ENCODE results near the gene RFT1.

DNA sequence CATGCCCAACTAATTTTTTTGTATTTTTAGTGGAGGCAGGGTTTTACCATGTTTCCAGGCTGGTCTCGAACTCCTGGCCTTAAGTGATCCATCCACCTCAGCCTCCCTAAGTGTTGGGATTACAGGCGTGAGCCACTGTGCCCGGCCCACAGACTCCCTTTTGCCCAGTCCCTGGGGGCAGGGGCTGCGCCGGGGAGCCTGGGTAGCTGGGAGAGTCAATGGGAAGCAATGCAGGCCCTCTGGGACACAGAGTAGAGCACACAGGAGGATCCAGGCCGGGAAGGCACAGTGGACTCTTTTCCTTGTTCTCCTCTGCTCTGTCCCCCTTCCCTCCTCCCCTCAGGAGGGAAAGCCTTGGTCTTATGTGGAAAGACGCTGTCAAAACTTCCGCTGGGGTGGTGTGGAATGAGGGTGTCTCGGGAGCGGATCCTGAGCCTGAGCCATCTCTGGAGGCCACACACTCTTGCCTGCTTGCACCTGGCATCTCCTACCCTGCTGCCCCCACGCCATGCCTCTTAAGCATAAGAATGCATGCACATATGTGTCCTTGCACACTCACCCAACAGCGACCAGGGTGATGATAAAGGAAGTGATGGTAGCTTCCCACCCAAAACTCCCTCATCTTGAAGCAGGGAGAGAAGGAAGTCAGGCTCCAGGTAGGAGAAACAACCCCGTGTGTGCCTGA is 18.9 kb upstream of the RFT1 start:
- TF ChIP-seq, protein P1, sequence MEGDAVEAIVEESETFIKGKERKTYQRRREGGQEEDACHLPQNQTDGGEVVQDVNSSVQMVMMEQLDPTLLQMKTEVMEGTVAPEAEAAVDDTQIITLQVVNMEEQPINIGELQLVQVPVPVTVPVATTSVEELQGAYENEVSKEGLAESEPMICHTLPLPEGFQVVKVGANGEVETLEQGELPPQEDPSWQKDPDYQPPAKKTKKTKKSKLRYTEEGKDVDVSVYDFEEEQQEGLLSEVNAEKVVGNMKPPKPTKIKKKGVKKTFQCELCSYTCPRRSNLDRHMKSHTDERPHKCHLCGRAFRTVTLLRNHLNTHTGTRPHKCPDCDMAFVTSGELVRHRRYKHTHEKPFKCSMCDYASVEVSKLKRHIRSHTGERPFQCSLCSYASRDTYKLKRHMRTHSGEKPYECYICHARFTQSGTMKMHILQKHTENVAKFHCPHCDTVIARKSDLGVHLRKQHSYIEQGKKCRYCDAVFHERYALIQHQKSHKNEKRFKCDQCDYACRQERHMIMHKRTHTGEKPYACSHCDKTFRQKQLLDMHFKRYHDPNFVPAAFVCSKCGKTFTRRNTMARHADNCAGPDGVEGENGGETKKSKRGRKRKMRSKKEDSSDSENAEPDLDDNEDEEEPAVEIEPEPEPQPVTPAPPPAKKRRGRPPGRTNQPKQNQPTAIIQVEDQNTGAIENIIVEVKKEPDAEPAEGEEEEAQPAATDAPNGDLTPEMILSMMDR (IDR thresholded peaks at IDR 0.05; ENCODE audit: low read length), result no peak
- TF ChIP-seq EZH2 (IDR thresholded peaks at IDR 0.05; ENCODE audit: borderline replicate concordance, low read length), result no peak

Data from OCI-LY1 (cell line).